Activated CD8-positive, alpha-beta memory T cell treated with anti-CD3 and anti-CD28 coated beads for 24 hours (primary cell): ENCODE results near the gene HIPK4.
A peak's percentile ranks its signal among the peaks of the same experiment; 100 is the strongest.

Experiments used
- DNase-seq: peaks from one replicate; pipeline ENCODE4 v3.0.0-alpha.2; 2020

HIPK4 gene

DNA sequence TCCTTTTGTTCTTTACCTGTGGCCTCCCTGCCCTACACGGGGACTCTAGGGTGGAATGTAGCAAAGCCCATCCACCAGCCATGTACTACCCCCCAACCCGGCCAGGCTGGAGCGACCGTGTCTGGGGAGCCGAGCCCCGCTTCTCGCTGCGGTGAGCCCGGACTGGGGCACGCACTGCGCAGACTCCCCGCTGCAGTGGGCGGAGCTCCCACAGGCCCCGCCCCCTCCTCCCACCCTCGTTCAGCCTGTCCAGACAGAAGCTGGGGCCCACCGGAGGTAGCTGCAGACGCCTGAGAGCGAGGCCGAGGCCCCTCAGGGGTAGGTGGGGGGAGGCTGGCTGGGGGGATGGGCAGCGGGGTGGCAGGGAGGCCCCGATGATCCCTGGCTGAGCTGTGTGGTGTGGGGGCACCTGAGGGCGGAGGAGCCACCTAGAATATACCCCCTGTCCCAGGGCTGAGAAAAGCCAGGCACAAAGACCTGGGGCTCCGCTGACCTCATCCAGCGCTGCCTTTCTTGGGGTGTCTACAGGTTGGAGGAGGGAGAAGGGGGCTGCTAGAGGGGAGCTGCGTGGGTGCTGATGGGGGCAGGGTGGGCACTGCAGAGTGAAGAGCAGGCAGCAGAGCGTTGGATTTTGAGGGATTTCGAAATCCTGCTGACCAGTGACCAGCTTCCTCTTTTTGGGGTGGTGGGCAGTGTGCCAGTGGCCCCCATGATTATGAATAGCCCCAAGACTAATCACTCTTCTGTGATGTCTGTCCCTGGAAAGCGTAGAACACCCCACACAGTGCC, 24.2 kb downstream of the HIPK4 start:
- peak; percentile 85 for DNase-seq

DNA sequence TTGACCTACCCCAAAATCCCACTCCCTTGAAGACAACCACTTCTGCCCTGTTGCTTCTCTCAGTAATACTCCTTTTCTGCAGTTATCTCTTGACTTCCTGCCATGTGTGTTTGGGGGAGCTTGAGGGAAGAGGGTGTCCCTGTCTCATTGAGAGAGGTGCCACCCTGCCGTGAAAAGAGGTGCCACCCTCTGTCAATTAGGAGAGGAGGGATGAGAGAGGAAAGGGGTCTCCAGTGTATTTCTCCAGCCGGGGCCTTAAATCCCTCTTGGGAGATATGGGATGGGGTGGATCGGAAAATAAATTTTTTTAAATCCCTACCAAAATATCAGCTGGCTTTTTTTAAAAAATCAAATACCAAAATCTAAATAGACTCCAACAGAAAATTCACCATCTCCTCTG, 25.0 kb downstream of the HIPK4 start:
- DNase-seq: no peak

DNA sequence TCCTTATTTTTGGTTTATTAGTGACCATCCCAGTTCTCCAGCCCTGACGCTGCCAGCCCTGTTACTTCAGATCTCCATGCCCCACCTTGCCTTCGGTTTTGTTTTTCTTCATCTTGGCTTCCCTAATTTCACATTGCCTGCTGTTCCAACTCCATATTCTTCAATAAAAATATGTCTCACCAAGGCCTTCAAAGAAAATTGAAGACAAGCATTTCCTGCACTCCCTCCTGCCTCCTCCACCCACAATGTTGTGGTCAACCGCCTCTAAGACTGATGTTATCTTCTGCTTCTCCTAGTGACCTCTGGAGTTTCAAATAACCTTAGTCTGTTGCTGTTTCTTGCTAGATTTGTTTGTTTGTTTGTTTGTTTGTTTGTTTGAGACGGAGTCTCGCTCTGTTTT, 26.9 kb downstream of the HIPK4 start:
- no peak for DNase-seq

DNA sequence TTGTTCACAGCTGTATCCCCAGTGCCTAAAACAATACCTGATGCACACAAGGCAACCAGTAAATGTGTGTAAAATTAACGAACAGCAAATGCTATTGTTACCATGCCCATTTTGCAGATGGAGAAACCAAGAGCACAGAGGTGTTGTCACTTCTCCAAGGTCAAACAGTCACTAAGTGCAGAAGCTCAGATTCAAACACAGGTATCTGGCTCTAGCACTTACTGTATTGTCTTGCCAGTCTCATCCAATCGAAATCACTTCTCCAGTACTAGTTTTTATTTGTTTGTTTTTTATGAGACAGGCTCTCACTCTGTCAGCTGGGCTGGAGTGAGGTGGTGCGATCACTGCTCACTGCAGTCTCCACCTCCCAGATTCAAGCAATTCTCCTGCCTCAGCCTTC, 27.8 kb downstream of the HIPK4 start:
- no peak for DNase-seq

DNA sequence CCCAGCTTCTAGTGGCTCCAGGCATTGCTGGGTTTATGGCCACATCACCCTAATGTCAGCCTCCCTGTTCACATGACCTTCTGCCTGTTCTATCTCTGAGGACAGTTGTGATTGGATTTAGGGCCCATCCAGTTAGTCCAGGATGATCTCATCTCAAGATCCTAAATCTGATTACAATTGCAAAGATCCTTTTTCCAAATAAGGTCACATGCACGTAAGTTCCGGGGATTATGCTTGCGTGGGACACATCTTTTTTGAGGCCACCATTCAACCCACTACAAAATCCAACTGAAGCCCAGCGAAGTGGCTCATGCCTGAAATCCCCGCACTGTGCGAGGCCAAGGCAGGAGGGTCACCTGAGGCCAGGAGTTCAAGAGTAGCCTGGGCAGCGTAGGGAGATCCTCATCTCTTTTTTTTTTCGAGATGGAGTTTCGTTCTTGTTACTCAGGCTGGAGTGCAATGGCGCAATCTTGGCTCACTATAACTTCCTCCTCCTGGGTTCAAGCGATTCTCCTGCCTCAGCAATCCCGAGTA, 29.2 kb downstream of the HIPK4 start:
- no peak for DNase-seq

DNA sequence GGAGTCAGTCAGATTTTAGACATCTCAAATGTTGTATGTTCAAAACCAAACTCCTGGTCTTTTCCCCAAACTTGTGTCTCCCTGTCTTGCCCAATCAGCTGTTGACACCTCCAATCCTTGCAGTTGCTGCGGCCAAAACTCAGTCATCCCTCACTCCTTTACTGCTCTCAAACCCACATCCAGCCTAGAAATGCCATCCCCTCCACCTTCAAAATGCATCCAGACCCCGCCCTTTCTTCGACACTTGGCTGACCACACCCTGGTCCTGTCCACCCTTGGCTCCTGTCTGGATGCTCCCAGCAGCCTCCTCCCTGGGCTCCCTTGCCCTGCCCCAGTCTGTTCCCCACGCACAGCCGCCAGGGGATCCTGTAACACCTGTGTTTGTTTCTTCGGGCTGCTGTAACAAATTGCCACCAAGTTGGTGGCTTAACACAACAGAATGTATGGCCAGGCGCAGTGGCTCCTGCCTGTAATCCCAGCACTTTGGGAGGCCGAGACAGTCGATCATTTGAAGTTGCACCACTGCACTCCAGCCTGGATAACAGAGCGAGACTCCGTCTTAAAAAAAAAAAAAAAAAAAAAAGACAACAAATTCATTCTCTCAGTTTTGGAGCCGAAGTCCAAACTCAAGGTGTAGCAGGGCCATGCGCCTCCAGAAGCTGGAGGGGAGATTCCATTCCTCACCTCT, 29.8 kb downstream of the HIPK4 start:
- DNase-seq: no peak

DNA sequence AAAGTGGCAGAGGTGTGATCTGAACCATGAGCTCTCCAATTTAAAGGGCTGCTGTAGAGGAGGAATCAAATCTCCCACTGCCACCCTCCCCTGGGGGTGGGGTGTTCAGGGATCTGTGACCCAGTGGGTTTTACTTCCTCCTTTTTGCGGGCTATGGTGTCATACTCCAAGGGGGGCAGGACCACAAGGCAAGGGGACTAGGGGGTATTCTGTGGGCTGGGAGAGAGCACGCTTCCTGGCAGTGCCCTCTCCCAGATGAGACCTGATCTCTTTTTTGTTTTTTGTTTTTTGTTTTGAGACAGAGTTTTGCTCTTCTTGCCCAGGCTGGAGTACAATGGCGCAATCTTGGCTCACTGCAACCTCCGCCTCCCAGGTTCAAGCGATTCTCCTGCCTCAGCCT, 31.2 kb downstream of the HIPK4 start:
- DNase-seq: no peak

DNA sequence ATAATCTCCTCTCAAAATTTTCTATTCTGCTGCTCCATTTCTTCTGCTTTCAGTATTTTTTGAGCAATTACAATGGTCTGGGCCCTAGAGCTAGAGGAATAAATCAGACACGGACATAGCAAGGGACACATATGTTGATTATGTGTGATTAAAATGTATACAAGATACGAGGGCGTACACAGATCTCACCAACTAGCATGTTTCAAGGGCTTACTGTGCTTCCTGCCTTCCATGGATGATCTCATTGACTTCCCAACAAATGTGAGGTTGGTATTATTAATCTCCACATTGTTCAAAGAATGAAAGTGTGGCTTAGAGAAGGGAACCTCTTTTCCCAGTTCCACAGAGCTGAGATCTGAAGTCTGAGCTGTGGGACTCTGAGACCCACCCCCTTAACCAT, 32.3 kb downstream of the HIPK4 start:
- DNase-seq: no peak

DNA sequence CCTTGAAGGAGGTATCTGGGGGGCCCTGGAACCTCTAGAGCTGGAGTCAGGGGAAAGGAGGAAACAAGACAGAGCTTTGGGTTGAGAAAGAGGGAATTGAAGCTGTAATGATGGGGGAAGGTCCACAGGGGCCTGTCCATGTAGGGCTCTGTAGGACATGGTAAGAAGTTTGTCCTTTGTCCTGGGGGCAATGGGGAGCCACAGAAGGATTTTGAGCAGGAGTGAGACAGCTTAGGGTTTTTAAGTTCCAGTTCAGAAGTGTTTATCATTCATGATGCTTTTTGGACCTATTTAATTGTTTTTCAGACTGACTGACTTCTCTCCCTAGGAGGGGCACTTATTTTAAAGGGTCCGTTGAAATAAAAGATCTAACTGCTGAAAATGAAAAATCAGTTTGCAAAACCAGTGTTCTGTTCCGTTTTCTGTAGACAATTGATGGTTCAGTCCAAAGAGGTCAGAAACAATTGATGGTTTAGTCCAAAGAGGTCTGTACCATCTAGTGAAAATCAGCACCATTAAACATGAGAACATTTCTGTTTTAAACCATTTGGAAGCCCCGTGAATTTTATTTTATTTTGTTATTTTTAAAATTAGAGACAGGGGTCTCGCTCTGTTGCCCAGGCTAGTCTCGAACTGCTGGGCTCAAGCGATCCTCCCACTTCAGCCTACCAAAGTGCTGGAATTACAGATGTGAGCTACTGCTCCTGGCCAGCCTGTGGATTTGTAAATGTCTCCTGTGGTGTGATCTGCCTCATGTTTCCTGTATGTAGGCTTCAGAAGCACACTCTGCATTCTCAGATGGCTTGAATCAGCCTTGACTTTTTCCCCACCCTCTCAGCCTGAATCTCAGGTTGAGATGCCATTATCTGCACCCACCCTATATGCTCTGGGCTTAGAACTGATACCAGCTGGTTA, 33.0 kb downstream of the HIPK4 start:
- DNase-seq: no peak

DNA sequence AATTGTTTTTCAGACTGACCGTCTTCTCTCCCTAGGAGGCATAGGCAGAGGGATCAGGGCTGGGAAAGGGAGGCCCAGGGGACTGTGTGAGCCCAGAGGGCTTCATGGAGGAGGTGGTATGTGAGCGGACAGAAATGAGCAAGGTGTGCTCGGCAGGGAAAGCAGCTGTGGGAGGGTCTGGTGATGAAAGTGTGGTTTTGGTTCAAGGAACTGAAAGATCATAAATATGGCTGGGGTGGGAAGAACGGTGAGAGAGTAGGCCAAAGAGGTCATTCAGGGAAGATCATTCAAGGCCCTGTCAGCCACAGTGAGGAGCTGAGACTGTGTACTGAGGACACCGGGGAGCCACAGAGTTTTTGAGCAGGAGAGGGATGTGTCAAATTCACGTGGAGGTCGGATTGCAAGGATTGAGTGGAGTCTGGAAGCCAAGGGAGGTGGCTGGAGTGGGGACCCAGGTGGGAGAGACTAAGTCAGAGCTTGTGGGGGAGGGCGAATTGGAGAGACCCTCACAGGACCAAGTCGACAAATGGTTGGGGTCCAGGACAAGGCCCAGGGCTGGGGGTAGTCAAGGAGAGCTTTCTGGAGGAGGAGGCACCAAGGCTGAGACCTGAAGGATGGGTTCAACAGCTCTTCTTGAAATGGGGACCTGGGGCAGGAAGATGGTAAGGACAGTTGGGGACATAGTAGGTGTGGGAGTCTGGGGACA, 33.9 kb downstream of the HIPK4 start:
- DNase-seq: no peak

DNA sequence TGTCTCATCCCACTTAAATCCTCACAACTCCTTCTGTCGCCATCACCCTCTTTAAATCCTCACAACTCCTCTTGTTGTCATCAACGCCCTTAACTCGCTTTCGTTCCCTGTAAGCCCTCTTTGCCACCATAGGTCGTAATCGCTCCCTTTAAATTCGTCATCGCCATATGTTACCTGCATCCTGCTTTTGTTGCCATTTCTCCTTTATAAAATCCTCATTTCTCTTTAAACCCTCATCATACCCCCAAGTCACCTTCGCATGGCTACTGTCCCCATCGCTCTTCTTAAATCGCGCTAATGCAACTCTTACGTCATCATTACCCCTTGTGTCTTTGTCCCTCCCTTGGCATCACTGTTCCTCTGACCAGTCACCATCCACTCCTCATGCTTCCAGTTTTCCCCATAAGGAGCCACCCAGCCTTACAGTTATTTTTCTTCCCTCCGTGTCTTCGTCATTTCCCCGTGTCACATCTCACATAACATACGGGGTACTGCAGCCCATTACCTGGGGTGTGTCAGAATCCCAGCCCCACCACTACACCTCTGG, 40.9 kb downstream of the HIPK4 start:
- DNase-seq: no peak

DNA sequence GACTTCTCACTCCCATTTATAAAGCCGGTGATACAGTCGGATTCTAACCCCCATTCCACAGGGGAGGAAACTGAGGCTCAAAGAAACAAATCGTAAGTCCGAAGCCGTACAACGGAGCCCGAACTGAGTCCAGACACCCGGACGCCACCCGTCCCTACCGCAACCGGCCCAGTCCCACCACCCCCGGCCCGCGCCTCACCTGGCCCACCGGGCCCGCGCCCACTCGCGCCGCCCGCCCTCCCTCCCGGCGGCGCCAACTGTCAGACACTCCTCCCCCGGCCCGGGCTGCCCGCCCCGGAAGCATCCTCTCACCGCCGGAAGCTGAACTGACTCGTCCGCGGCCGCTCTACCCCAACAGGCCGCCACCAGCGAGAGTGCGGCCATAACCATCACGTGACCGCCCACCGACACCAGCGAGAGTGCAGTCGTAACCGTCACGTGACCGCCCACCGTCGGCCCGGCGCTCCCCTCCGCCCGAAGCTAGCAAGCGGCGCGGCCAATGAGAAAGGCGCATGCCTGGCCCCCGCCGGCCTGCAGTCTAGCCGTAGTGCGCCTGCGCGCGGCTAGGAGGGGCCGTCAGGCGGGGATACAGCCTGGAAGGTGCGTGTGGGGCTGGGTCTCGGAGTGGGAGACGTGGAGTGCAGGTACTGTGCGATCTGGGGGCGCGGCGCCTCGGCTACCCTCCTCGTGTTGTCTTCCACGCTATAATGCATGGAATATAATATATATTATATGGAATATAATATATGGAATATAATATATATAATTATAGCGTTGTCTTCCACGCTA, 41.7 kb downstream of the HIPK4 start, which contains the start of the genes C19orf47 and PLD3:
Gene C19orf47 (minus strand): TSS at position 273 of the 789 bp plus-strand sequence. CDS start 6,540 bp downstream, outside the sequence.
Gene PLD3 (plus strand): TSS at position 571 of the 789 bp plus-strand sequence. CDS start 17,789 bp downstream, outside the sequence.
- peak; percentile 96 for DNase-seq

DNA sequence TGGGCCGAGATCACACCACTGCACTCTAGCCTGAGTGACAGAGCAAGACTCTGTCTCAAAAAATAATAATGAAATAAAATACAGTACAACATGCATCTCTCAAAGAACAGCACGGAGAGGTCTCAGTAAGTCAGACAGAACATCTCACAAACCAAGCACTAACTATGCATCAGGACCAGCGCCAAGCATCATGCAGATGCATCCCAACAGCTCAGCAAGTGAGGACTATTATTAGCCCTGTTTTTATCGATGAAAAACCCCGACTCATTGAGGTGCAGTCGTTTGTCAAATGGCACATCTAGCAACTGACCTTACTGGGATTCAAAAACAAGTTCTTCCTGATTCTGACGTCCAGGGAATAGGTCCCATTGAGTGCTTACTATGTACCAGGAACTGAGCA, 45.6 kb downstream of the HIPK4 start:
- no peak for DNase-seq

DNA sequence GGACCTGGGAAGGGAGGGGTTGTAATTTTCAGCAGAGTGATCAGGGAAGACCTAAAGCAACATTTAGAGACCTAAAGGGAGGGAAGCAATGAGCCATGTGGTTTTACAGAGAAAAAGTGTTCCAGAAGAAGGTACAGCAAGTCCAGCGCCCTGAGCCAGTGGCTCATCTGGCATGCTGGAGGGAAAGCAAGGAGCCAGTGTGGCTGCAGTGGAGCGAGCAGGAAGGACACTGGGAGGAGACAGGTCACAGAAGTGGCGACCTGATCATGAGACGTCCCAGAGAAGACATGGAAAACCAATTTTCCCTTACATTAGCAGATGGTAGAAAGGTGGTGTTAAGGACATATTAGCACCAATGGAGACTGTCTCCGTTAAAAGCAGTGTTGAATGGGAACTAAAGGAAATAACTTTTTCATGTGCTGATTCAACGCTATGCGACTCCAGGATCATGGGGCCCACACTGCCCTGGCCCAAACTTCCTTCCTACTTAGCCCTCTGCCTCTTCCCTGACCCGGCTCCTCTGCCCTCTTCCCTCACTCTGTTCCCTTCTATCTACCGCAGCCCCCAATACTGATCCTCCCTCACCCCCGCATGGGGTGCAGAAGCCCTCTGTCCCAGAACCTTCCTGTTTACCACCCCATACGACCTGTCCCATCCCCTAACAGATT, 47.2 kb downstream of the HIPK4 start:
- no peak for DNase-seq

DNA sequence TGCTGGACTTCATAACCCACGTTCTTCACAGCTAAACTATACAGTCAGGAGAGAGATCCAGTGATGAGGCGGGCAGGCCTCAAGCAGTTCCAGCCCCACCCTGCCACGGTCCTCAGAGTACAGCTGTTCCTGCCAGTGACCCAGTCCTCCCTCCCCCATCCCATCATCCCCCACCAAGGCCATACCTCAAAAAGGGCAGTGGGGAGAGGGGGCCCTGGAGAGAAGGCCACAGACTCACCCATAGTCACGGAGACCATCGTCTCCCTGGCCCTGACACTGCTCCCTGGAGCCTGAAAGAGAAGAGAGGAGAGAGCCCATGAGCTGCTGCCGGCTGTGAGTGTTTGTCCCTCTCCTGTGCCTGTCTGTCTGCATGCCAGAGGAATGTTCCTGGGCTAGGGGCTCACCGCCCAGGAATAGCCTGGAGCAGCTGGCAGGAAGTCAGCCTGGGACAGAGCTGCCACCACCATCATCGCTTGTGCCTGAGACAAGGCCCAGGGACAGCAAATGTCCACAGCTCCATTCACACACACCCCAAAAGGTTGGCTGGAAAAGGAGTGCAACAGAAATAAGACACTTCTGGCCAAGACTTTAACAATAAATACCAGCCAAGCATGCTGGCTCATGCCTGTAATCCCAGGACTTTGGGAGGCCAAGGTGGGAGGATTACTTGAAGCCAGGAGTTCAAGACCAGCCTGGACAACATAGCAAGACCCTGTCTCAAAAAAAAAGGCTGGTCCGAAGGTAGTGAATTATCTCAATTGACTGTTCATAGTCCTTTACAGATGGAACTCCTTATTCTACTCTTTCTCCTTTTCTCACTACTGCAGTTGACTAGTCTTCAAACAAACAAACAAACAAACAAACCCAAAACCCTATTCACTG, 48.1 kb downstream of the HIPK4 start:
- DNase-seq: no peak

DNA sequence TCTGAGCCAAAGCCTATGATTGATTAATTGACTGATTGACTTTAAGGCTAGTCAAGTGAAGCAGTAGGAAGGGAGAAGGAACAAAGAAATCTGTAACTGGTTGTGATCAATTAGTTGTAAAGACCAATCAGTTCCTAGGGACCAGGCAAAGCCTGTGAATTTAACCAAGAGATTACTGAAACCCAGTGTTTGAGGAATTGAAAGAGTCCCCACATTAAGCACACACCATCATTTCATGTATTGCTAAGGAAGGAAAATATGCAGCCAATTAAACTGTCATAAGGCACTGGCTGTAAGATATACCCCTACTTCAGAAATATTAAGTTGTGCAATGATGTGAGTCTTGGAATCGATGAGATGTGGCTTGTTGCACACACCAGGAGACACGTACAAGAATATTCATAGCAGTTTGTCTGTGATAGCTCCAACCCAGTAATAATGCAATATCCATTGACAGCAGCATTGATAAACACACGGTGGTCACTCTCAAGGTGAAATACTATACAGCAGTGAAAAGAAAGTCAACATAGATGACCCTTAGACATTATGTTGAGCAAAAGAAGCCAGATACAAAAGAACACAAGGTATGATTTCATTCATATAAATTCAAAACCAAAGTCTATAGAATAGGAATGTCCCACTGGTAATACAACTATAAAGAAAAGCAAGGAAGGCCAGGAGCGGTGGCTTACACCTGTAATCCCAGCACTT, 50.8 kb downstream of the HIPK4 start:
- no peak for DNase-seq

DNA sequence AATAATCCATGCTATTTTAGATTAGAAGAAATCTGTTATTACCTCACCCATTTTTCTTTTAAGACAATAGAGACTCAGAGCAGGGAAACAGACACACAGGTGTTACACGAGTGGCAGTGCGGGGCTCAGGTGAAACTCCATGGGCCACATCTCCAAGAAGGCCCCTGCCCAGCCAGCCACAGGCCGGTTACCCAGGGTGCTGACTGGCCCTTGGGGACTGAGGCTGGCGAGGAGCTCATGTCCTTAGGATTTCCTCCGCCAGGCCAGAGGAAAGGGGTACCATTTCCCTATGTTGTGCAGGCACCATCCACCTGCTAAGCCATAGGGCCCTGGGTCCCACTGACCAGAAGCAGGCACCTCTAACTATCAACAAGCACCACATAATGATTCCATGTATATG, 52.4 kb downstream of the HIPK4 start:
- DNase-seq: no peak

DNA sequence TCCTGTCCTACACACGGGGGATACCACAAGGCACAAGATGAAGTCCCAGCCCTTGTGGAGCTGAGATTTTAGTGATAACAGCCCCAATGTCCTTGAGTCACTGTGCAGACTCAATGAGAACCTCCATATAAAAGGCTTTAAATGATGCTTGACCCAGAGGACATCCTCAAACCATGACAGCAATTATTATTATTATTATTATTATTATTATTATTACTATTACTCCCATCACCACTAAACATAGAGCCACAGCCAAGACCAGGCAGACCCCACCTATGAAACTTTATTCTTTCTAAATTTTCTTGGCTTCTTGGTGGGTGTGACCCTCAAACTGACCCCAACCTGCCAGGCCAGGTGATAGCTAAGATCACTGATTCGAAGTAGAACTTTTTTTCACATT, 52.9 kb downstream of the HIPK4 start:
- DNase-seq: no peak

DNA sequence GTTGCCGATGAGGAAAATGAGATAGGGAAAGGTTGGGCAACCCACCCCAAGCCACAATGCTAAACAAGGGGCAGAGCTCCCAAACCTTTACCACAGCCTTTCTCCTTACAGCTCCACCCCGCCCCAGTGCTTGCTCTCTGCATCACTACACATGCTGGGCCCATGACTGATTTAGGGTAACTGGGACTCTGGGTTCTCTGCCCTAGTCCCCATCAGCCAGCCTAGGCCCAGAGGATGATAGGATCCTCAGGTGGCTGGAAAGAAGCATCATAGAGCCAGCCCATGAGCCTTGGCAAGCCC, 53.4 kb downstream of the HIPK4 start:
- DNase-seq: no peak
